HG02970 (cell line): ENCODE data around the gene MXI1.
A peak's percentile ranks its signal among the peaks of the same experiment; 100 is the strongest.
"Not testable (repeated sequence)": the region's sequence is repeated elsewhere in the genome, so short reads cannot be mapped to it uniquely, and the experiment has no call there.

ENCODE experiments used
- ATAC-seq: cut with Tn5 transposase; IDR thresholded peaks from one replicate; pipeline ENCODE4 v1.9.1; 2021; ENCODE audit warnings: mild to moderate bottlenecking, moderate library complexity, moderate number of reproducible peaks; ENCODE audit not compliant: unreplicated experiment, low FRiP score

The MXI1 gene

DNA sequence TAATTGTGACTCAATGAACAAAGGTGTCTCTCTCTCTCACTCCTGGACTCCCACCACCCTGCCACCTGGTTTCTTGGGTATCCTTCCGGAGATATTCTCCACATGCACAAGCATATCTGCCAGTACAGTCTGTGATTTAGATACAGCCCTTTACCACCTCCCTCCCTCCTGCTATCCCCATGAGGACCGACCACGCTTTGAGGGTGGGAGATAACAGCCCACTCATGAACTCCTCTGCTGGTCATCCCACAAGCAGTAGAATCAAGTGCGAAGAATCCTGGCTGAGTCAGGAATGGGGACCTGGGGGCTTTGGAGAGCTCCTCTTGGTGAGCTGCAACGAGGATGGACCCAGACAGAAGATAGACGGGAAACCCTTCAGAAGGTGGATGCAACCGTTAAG lies 28.2 kb upstream of the MXI1 start:
- ATAC-seq = no peak

- no peak for ATAC-seq
Observed at GRCh38 chr10:110181451-110181850, 26.0 kb upstream of the MXI1 start.

DNA sequence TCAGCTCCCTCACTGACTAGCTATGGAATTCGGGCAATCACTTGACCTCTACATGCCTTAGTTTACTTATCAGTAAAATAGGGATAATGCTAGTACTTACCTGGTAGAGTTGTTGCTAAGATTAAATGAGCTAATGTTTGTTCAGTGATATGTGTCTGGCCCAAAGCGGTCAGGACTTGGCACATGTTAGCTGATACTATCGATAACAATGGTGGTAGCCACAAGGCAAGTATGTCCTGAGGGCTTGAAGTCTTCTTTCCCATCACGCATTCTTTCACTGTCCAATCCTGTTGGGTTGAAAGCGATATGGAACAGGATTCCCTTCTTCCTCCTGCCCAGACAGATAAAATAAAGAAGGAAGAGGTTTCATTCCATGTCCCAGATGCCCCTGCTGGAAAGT lies 25.5 kb upstream of the MXI1 start:
- ATAC-seq = no peak

DNA sequence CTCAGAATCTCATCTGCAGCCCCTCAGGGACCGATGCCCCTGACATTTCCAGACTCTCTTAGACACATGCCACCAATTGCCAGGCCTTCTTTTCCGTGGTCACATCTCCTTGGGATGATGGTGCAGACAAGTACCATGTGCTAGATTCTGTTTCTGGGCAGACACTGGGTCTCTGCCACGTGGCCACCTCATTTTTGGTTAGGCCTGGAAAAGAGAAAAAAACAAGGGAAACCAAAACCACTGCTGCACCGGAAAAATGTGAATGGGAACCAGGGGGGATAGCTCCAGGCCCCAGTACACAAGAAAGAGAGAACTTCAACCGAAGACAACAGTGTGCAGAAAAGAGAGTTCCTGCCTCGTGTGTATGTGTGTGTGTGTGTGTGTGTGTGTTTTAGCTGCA lies 23.0 kb upstream of the MXI1 start:
- no peak for ATAC-seq

DNA sequence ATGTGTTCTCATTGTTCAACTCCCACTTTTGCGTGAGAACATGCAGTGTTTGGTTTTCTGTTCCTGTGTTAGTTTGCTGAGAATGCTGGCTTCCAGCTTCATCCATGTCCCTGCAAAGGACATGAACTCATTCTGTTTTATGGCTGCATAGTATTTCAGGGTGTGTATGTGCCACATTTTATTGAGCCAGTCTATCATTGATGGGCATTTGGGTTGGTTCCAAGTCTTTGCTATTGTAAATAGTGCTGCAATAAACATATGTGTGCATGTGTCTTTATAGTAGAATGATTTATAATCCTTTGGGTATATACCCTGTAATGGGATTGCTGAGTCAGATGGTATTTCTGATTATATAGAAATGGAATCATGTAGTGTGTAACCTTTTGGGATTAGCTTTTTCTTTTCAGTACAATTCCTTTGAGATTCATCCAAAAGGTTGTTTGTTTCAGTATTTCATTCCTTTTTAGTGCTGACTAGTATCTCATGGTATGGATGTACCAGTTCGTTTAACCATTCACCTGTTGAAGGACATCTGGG lies 21.7 kb upstream of the MXI1 start:
- ATAC-seq = not testable (repeated sequence)

DNA sequence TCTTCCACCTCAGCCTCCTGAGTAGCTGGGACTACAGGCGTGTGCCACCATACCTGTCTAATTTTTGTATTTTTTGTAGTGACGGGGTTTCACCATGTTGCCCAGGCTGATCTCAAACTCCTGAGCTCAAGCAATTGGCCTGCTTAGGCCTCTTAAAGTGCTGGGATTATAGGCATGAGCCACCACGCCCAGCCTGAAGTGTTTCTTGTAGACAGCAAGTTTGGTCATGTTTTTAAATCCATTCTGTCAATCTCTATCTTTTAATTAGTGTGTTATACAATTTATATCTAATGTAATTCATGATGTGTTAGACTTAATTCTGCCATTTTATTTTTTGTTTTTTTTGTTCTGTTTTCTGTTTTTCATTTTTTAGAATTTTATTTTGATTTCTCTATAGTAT lies 17.2 kb upstream of the MXI1 start:
- no peak for ATAC-seq

GRCh38 chr10:110192552-110192951 lies 14.9 kb upstream of the MXI1 start:
- no peak for ATAC-seq

DNA sequence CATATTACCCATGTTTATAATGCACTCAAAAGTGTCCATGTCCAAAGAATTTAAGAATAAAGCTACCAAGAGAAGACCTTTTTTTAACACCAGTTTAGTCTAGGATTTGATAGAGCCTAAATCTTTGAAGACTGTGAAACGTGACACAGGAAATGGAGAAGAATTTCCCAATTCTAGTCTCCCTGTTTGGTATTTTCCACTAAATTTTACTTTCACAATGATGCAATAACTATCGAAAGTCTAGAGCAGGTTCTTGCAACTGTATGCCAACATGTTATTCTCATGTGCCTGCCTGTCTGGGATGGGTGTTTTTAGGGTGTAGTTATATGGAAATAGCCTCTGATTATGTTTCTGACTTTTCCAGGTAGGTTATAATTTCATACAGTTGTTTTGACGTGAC lies 6.9 kb upstream of the MXI1 start:
- ATAC-seq = no peak

DNA sequence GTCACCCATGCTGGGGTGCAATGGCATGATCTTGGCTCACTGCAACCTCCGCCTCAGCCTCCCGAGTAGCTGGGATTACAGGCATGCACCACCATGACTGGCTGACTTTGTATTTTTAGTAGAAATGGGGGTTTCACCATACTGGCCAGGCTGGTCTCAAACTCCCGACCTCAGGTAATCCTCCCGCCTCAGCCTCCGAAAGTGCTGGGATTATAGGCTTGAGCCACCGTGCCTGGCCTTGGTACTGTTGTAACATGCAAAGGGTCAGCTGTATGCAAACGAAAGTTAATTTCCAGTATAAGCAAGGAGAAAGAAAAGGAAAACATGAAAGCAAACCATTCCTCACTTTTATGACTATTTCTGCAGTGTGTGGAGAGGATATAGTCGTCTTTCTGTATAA lies 6.4 kb upstream of the MXI1 start:
- ATAC-seq = not testable (repeated sequence)

- no peak for ATAC-seq
Observed at GRCh38 chr10:110203500-110204455, 3.6 kb upstream of the MXI1 start.

DNA sequence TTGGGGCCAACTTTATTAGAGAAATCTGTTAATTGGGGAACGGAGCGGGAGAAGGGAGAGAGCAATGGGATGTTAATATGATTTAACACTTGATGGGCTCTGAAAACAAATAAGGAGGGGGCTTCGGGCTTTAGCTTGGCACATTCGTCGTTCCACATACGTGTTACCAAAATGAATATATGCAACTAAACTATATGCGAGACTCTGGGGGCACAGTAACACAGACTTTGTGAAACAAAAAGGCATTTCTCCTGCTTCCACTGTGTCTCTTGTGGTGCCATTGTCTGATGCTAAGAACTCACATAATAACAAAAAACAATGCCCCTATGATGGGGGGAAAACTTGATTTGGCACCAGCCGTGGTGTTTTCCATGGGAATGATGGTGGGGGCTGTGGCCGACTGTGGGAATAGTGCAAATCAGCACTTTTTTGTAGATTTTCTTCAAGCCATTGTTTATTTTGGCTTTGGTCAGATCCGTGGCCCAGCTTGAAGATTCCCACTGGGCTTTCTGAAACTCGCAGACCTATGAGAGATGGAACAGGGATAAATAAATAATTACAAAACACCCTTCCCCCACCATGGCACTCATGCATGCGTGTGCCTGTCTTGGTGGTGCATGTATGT lies 2.2 kb upstream of the MXI1 start:
- ATAC-seq = no peak

GRCh38 chr10:110207805-110208613 lies 604 bp downstream of the MXI1 start:
- no peak for ATAC-seq

GRCh38 chr10:110208614-110209453 lies 1.4 kb downstream of the MXI1 start:
- ATAC-seq = no peak

GRCh38 chr10:110209454-110209925 lies 2.1 kb downstream of the MXI1 start:
- ATAC-seq = no peak

GRCh38 chr10:110209926-110210673 lies 2.7 kb downstream of the MXI1 start:
- no peak for ATAC-seq

DNA sequence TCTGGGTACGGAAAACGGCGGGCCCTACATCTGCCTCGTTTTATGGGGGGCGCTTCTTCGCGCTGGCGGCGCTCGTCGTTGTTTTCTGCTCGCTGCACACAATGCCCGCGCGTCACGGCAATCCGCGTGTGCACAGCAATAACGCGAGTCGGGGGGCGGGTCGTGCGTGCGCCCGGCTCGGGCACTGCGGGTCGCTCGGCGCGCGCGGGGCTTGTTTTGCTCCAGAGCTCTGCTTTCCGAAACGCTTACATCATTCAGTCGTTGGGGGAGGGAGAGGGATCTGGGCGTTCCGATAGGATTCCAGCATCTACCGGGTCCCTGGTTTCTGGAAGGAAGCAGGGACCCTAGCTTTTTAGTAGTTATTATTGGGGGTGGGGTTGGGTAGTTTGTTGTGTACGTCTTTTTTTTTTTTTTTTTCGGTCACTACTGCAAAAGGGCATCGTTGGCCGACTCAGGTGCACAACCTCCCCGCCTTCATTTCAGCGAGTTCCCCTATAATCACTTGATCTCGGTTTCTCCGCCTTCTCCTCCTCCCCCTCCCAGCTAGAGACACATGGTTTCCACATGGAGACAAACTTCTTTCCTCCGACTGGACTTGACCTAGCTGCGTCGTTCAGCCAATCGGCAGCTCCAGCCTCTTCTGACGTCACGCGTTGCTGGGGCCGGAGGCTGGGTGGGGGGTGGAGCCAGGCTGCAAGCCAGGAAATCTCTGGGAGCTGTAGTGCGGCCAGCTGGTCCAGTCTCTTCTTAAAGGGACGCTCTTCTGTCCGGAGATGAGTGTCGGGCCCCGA lies 3.5 kb downstream of the MXI1 start:
- ATAC-seq = peak; percentile 67

GRCh38 chr10:110211465-110211843 lies 4.0 kb downstream of the MXI1 start:
- ATAC-seq = no peak
